Astrocyte (in vitro differentiated cells and primary cell): ENCODE measurements around the gene SMARCD3. TPM values are rescaled to one million over a fixed set of nuclear protein-coding genes. Genes with fewer than 3 reads are reported as not detected.

ENCODE experiments used
- DNase-seq: peaks from one replicate; pipeline ENCODE4 v3.0.0-alpha.2; 2010; ENCODE audit warnings: low read depth
- FAIRE-seq: peaks from 2 replicates; lab custom pipeline; 2011; peaks lifted over from hg19 to GRCh38; lab: Jason Lieb, UNC
- H2AFZ ChIP-seq: 2 replicates; pipeline ENCODE4 v1.6.0; 2012; ENCODE audit warnings: low read depth, low read length, inconsistent platforms
- H3K27ac ChIP-seq: 2 replicates; pipeline ENCODE4 v1.5.1; 2011; ENCODE audit warnings: low read depth, low read length, inconsistent platforms
- H3K27me3 ChIP-seq: 2 replicates; pipeline ENCODE4 v1.6.0; 2011; ENCODE audit warnings: low read length, inconsistent platforms; ENCODE audit not compliant: insufficient read depth
- H3K36me3 ChIP-seq: 2 replicates; pipeline ENCODE4 v1.5.1; 2011; ENCODE audit warnings: low read length, inconsistent platforms; ENCODE audit not compliant: insufficient read depth
- H3K4me1 ChIP-seq: 2 replicates; pipeline ENCODE4 v1.5.1; 2011; ENCODE audit warnings: low read length, inconsistent platforms; ENCODE audit not compliant: insufficient read depth
- H3K4me2 ChIP-seq: 2 replicates; pipeline ENCODE4 v1.6.0; 2012; ENCODE audit warnings: low read length, inconsistent platforms
- H3K4me3 ChIP-seq: 2 replicates; pipeline ENCODE4 v1.5.1; 2011; ENCODE audit warnings: low read depth, mild to moderate bottlenecking, low read length, inconsistent platforms; ENCODE audit not compliant: insufficient read depth
- H3K79me2 ChIP-seq: 2 replicates; pipeline ENCODE4 v1.6.0; 2012; ENCODE audit warnings: mild to moderate bottlenecking, low read length, inconsistent platforms; ENCODE audit not compliant: insufficient read depth
- H3K9ac ChIP-seq: 2 replicates; pipeline ENCODE4 v1.6.0; 2012; ENCODE audit warnings: mild to moderate bottlenecking, low read length, inconsistent platforms
- H3K9me3 ChIP-seq: 2 replicates; pipeline ENCODE4 v1.5.1; 2012; ENCODE audit warnings: low read depth, mild to moderate bottlenecking, low read length, inconsistent platforms; ENCODE audit not compliant: insufficient read depth
- H4K20me1 ChIP-seq: 2 replicates; pipeline ENCODE4 v1.6.0; 2012; ENCODE audit warnings: low read length, inconsistent platforms; ENCODE audit not compliant: insufficient read depth
- H3K27ac Mint-ChIP-seq: one replicate; pipeline ENCODE4 v1.8.0; 2021; ENCODE audit warnings: mild to moderate bottlenecking, mixed read lengths; ENCODE audit not compliant: unreplicated experiment
- H3K27me3 Mint-ChIP-seq: one replicate; pipeline ENCODE4 v1.8.0; 2021; ENCODE audit warnings: low read depth, mixed read lengths; ENCODE audit not compliant: unreplicated experiment
- H3K36me3 Mint-ChIP-seq: one replicate; pipeline ENCODE4 v1.8.0; 2021; ENCODE audit warnings: low read depth, mixed read lengths; ENCODE audit not compliant: unreplicated experiment
- H3K4me1 Mint-ChIP-seq: one replicate; pipeline ENCODE4 v1.8.0; 2021; ENCODE audit warnings: low read depth, mixed read lengths; ENCODE audit not compliant: unreplicated experiment
- H3K4me3 Mint-ChIP-seq: one replicate; pipeline ENCODE4 v1.8.0; 2021; ENCODE audit warnings: mild to moderate bottlenecking, moderate library complexity, mixed read lengths; ENCODE audit not compliant: unreplicated experiment
- H3K9me3 Mint-ChIP-seq: one replicate; pipeline ENCODE4 v1.8.0; 2021; ENCODE audit warnings: mild to moderate bottlenecking, mixed read lengths; ENCODE audit not compliant: unreplicated experiment
- CTCF ChIP-seq: IDR thresholded peaks from 2 replicates; pipeline ENCODE4 v1.5.1; 2011; ENCODE audit warnings: low read depth, mild to moderate bottlenecking, inconsistent platforms, low read length, moderate library complexity; ENCODE audit not compliant: insufficient read depth
- EZH2 ChIP-seq: IDR thresholded peaks from 2 replicates; pipeline ENCODE4 v1.6.1; 2012; ENCODE audit warnings: mild to moderate bottlenecking, low read length, inconsistent platforms; ENCODE audit not compliant: insufficient read depth
- total RNA-seq: library from RNA; stranded (reverse); gene quantifications from 2 replicates; pipeline ENCODE4 v1.2.1, GENCODE V29; 2021

SMARCD3 gene
- total RNA-seq, 1 donor from 2014 or later: 47.7 TPM

GRCh38 chr7:151204383-151205032, 44.0 kb downstream of the SMARCD3 start:
- H3K4me1 ChIP-seq: no peaks in the 10 kb centered on the region
- H3K9me3 Mint-ChIP-seq: peaks cover 3% of the 10 kb centered on the region
- no peaks in the 10 kb centered on the region for H3K79me2 ChIP-seq
- peaks cover 18% of the 10 kb centered on the region for H3K27me3 ChIP-seq
- H3K27ac Mint-ChIP-seq: no peak overlapping the region
- no peak overlapping the region for H2AFZ ChIP-seq
- H3K9me3 ChIP-seq: no peaks in the 10 kb centered on the region
- no peak overlapping the region for H3K4me3 ChIP-seq
- H3K4me1 Mint-ChIP-seq: no peaks in the 10 kb centered on the region
- H4K20me1 ChIP-seq: no peaks in the 10 kb centered on the region
- H3K36me3 ChIP-seq: no peaks in the 10 kb centered on the region
- FAIRE-seq (no peak), DNase-seq (no peak)
- H3K4me2 ChIP-seq: no peak overlapping the region
- peaks cover 62% of the 10 kb centered on the region for H3K27me3 Mint-ChIP-seq
- no peak overlapping the region for H3K4me3 Mint-ChIP-seq
- no peaks in the 10 kb centered on the region for H3K36me3 Mint-ChIP-seq
- no peak overlapping the region for H3K27ac ChIP-seq
- H3K9ac ChIP-seq: no peak overlapping the region
- TF ChIP-seq CTCF (no peak), EZH2 (no peak)

GRCh38 chr7:151202836-151203235, 45.7 kb downstream of the SMARCD3 start:
- H3K9me3 Mint-ChIP-seq: peaks cover 3% of the 10 kb centered on the region
- H3K27me3 Mint-ChIP-seq: peaks cover 59% of the 10 kb centered on the region
- no peak for FAIRE-seq
- no peak overlapping the region for H3K4me2 ChIP-seq
- DNase-seq: no peak
- no peaks in the 10 kb centered on the region for H3K36me3 ChIP-seq
- no peak overlapping the region for H3K27ac ChIP-seq
- H3K4me3 Mint-ChIP-seq: no peak overlapping the region
- H3K4me1 Mint-ChIP-seq: no peaks in the 10 kb centered on the region
- H3K27ac Mint-ChIP-seq: no peak overlapping the region
- no peaks in the 10 kb centered on the region for H3K9me3 ChIP-seq
- no peak for TF ChIP-seq CTCF
- TF ChIP-seq EZH2: no peak
- H2AFZ ChIP-seq: no peak overlapping the region
- H3K36me3 Mint-ChIP-seq: no peaks in the 10 kb centered on the region
- no peak overlapping the region for H3K4me3 ChIP-seq
- no peaks in the 10 kb centered on the region for H3K4me1 ChIP-seq
- H3K79me2 ChIP-seq: no peaks in the 10 kb centered on the region
- no peak overlapping the region for H3K9ac ChIP-seq
- peaks cover 22% of the 10 kb centered on the region for H3K27me3 ChIP-seq
- H4K20me1 ChIP-seq: no peaks in the 10 kb centered on the region

GRCh38 chr7:151201751-151202150, 46.7 kb downstream of the SMARCD3 start:
- Histone ChIP-seq H3K9ac (no peak overlapping the region), H3K4me3 (no peak overlapping the region), H3K36me3 (no peaks in the 10 kb centered on the region), H3K4me1 (no peaks in the 10 kb centered on the region), H2AFZ (no peak overlapping the region), H3K27ac (no peak overlapping the region), H3K4me2 (no peak overlapping the region), H4K20me1 (no peaks in the 10 kb centered on the region), H3K79me2 (no peaks in the 10 kb centered on the region), H3K9me3 (no peaks in the 10 kb centered on the region), H3K27me3 (peaks cover 24% of the 10 kb centered on the region)
- no peak for TF ChIP-seq EZH2
- no peak for TF ChIP-seq CTCF
- no peak for FAIRE-seq
- Mint-ChIP-seq H3K4me3 (no peak overlapping the region), H3K36me3 (no peaks in the 10 kb centered on the region), H3K9me3 (peaks cover 3% of the 10 kb centered on the region), H3K27ac (no peak overlapping the region), H3K27me3 (peaks cover 51% of the 10 kb centered on the region), H3K4me1 (no peaks in the 10 kb centered on the region)
- DNase-seq: no peak
